Fibroblast of skin of right biceps (primary cell): ENCODE results near the gene EPHB1.

Experiments
- DNase-seq: peaks from one replicate; pipeline ENCODE4 v3.0.0-alpha.2; 2013

The EPHB1 gene

DNA sequence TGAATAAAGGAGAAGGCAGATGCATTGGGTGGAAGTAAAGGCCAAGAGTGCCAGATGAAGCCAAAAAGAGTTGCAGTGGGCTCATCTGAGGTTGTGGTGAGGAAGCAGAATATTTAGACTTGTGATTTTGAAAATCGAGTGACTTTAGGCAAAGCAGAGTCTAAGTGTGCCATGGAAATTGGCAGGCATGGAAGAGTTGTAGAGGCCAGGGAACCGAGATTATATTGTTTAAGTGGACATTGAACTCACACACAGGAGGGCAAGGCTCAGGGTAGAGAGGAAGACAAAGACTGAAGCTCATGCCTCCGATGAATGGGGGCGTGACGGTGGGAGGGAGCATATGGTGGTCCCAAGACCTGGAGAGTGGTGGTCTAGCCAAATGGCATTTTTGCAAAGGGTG, 347.5 kb downstream of the EPHB1 start:
- no peak for DNase-seq

DNA sequence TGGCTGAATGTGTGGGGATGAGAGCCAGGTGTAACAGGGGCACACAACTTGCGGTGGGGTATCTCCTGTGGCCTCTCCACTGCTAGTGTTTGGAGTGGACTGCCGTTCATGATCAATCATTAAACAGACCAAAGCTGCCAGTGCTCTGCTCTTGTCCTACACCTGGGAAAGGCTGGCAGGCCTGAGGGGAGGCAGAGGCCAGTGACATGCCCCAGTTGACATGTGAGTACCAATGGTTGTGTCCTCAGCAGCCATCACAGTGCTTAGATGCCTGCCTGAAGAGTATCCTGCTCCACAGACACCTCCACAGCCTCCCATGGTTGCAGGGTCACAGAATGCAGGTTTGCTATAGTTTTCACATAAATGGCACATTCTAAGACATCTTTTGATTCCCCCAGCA, 348.4 kb downstream of the EPHB1 start:
- DNase-seq = no peak

DNA sequence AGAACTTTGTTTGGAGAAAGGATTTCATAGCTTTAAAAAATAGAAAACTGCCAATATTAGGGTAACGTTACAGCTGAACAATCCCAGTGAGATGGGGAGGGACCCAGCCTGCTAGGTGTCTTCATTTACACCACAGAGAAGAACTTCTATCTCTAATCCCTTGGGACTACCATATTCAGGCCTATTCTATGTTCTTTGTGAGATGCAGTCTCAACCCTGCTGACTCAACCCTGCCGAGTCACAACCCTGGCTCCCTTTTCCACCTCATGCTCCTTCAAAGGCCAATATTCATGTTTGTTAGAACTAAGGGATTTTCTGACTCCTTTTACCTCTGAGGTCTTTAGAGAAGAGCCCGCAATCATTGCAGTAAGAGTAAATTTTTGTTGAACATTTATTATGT, 350.5 kb downstream of the EPHB1 start:
- DNase-seq = peak; percentile 36

DNA sequence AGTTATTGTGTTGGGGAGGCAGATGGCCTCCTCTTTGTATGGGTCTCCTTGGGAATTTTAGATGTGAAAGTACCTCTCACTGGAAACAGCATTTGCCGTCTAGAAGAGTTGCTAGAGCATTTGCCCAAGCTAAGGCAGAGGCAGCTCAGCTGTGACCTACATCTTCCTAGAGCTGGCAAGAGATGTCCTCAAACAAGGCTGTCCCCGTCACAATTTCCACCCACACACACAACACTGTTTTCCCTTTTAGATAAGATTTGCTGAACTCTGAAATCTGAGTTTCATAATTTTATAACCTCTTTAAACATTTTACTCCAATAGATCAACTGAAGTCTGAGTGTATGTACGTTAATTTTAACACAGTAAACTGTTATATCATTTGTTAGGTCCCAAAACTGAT, 352.6 kb downstream of the EPHB1 start:
- no peak for DNase-seq

DNA sequence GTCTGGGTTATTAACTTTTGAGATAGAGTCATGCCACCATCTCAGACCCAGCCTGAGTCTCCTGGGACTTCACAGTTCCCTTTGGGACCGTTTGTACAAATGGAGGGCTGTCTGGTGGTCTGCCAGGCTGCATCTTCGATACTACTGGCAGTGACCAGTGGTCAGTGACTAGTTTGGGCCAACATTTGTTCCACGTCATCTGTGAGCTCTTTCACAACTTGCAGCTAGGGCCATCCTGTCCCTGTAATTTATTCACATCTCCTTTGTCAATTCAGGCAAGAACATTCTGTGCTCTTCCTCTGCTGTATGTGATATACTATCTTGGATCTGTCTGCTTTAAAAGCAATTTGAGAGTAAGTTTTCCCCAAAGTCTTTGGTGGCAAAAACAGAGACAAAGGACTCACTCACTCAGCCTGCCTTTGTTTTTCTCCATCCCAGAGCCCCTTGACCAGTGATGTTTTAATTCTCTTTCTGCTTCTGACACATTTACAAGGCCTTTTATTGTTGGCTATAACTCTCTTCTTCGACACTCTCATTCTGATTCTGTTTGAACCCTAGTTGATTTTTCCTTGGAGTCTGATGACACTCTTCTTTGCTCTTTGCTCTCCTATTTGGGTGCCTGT, 353.4 kb downstream of the EPHB1 start:
- DNase-seq = no peak

DNA sequence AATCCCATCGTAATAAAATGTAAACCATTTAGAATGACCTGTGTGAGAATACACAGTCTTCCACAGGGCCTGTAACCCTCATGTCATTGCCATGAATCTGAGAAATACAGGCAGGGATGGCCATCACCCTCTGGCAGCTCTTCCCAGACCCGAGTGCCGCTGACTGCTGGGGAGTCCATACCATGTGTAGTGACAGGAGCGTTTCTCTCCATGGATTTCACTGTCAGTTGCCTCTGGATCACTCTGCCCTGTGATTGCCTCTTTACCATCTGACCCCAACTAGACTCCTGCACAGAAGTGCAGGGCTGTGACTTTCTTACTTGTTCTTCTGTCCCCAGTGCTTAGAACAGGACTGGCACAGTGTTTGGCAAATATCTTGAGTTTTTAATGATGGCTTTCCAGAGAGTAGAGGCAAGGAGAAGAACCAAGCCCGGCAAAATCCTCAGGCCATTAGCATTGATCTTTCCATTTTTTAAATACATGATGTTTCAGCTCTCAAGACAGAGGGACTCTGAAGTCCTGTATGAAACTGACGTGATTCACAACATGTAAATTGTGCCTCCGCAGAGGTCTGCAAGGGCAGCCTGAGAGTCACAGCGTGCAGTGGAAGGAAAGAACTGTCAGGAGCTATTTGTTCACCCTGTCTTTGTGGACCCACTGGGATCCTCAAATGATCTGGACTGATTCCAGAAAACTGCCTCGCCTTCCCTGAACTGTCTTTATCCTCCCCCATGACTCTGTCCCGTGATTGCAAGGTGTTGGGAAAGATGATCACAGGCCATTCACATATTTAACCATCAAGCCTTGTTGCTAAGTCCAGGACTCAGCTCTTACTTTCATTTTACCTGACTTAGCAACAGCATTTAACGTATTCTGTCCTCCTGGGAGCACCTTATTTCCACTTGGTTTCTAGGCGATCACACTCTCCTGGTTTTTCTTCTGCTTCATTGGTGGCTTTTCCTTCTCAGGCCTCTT, 354.9 kb downstream of the EPHB1 start:
- DNase-seq = no peak

DNA sequence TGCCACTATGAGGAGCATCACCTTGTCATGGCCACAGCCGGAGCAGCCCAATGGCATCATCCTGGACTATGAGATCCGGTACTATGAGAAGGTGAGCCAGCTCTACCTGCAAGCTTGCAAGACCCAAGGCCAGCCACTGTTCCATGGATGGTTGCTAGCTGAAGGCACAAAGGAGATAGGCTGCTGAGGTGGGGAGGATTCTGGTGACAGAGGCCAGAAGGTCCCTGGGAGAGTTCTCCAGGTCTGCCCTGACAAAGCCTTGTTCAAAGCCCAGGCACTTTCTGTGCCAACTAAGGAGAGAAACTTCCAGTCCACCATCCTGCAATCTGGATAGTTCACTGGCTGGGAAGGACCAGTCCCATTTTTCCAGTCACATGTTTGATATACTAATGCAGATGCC, 359.1 kb downstream of the EPHB1 start:
- no peak for DNase-seq

DNA sequence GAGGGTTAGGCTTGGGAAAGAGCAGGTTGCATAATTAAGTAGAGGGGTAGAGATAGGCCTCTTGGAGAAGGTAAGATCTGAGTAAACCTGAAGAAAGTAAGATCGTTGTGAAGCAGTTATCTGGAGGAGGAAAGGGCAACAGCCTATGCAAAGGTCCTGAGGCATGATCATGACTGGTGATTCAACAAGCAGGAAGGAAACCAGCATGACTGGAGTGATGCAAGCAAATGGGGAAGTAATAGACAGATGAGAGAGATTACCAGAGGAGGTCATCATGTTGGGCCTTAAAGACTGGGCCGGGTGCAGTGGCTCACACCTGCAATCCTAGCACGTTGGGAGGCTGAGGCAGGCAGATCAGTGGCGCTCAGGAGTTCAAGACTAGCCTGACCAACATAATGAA, 360.2 kb downstream of the EPHB1 start:
- DNase-seq = no peak

DNA sequence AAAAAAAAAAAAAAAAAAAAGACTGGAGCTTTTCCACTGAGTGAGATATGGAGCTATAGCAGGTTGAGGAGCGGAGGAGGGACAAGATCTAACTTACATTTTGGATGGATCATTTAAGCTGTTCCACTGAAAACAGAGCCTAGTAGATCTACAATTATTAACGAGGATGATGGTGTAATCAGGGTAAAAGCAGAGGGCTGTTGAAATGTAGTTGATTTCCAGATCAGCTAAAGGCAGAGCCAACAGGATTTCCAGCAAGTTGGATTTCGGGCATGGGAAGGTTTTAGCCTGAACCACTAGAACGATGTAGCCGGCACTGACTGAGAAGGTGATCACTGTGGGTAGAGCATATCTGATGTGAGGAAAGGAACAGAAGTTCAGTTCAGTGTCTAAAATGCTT, 360.7 kb downstream of the EPHB1 start:
- DNase-seq = no peak

DNA sequence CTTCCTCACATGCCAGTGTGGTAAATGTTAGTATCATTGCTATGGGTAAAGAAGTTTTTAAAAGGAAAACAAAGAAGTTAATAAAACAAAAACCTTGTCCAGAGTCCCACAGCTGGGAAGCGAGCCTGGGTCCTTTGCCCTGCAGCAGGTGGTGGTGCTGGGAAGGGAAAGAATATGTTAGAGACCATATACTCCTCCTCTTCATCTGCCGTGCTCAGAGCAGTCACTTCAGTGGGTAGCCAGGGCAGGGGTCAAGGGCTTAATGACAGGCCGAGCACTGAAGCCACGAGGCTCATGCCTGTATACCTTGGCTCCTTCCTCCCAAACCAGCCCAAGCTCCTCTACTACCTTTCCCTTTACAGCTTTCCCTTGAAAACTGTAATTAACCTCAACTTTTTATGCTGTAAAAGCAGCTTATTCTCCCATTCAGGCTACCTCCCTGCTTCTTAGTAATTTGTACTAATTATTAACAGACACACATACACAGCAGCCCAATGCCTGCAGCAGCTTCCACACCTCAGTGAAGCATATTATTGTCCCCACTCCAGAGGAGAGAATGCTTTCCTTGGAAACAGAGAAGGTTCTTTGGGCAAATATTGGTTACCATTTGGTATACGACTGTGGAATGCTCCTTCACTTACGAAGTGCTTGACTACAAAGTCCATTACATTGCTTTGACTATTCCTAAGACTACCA, 362.1 kb downstream of the EPHB1 start:
- no peak for DNase-seq

DNA sequence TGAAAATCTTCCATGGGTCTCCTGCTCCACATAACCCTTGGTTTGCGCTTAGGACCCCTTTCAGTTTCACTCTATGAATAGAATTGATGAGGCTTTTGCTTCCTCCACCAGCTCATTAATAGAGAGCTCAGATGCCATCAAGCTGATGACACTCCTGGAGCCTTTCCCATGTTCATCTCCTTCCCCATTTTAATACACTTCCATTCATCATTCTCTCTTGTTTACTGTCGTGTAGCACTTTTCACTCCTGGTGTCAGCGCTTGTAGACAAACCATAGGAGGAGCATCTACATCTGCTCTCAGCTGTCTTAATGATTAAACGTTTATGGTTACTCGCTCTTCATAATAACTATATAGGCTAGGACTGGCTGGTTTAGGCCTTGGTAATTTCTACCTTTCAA, 363.5 kb downstream of the EPHB1 start:
- no peak for DNase-seq

DNA sequence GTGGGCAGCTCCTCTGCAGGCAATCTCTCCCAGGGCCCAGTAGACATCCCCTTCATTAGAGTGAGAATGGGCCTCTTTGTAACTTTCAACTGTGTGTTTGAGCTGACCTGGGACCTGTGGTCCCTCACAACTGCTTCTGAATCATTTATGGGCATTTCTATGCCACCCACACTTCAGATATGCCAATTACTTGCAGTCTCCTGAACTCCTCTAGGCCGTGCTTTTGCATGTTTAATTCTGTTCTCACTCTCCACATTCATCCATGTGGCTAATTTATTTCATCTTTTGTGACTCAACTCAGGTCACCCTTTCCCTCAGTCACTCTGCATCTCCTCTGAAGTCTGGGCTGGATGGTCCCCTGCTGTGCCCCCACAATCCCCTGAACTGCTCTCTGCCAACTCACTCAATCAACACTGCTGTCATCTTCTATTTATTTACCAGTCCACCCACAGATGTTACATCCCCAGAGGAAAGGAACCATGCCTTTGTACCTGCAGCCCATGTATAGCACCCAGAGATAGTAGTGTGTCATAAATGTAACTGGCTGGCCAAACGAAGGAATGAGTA, 364.7 kb downstream of the EPHB1 start:
- no peak for DNase-seq

DNA sequence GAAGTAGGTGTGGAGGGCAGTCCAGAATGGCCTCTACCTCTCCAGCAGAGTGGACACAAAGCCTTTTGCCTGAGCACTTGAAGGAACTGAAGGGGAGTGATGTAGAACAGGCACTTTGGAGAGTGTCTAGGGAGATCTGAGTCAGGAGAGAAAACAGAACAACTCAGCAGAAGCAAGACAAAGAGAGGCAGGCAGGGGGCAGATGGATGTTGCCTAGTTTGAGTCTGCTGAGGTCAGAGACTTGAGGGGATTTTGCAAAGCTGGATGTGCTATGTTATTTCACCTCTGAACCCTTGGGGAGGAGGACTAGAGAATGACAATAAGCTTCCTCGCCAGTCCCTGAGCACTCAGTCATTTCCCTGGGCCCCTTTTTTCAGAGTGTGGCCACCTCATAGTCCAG, 366.4 kb downstream of the EPHB1 start:
- no peak for DNase-seq

DNA sequence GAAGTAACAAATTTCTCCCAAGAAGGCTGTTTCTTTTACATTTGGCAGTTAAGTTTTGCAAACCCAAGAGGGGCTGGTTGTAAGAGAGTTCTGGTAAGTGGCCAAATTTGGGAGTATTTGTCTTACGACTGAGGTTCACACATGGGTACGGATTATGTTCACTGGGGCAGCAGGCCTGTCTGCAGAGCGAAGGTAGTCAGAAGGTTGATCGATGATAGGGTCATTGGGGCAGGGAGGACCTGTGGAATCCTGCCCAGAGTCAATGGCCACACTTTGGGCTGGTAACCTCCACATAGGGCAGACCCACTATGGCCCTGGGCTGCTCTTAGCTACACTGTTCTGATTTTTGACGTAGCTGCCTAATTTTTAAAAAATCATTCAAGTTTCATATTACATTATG, 368.6 kb downstream of the EPHB1 start:
- DNase-seq = no peak

DNA sequence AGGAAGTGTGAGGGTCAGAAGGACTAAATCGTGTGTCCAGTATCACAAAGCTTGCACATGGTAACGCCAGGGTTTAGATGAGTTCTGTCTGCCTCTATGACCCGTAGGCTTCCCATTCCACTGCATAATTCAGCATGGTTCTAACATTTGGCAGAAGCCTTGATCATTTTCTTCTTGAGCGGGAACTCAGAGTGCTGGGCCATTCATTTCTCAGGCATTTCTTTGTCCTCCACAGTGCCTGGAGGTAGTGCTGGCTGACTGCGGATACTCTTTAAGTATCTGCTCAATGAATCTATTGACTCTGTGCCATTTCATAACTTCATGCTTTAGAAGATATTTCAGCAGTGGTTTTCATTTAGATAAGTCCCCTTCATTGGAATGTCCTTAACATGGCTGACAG, 370.2 kb downstream of the EPHB1 start:
- DNase-seq = no peak

DNA sequence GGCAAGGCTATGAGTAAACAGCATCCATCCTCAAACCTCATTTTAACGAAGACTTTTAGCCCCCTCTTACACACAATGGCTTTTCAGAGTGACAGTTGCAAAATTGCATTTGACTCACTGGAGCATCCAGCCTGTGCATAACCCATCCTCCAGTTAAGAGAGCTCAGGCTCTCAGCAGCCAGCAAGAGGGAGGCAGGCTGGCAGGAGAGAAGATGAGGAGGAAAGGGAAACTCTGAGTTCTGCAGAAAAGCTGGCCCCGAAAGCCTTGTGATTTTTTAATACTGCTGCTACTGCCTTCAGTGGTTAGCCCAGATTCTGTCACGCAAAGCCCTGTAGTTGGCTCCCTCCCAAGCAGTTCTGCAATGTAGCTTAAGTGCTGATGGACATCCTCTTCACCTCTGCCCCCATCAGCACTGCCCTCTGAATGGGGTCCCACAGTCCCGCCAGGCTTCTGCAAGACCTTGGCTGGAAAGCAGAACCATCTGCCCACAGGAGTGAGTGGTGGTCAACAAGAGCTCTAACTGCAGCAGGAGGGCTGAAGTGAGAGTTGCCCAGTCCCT, 371.3 kb downstream of the EPHB1 start:
- no peak for DNase-seq

DNA sequence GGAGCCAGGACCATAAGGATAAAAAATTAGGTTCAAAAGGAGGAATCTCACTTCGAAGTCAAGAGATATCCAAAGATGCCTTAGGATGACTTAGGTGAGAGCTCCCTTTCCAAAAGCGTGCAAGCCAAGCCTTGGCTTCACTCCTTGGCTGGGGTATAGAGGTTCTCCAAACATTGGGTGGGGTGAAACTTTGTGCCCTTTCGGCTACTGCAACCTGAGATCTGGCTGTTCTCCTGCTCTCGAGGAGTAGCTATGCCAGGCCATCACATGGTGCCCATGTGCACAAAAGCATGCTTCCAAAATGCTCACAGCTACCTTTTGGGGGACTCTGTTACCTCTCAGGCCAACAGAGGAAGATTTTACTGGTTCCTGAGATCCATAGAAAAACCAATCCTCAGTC, 373.8 kb downstream of the EPHB1 start:
- no peak for DNase-seq

DNA sequence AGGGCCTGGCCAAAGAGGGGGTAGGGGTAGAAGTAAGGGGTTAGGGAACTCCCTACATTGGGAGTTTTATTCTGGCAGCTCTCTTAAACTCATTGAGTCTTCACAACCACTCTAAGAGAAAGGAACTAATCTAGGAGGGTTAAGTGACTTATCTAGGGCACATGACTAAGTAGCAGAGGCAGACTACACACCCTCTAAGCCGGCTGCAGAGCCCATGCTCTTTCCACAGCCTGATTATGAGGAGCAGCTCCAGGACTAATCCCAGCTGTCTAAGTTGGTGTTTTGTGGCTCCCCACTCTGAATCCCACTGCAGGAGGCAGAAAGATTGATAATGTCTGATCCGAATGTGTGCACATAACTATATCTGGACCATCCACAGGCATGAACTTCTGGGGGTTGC, 374.6 kb downstream of the EPHB1 start:
- no peak for DNase-seq

DNA sequence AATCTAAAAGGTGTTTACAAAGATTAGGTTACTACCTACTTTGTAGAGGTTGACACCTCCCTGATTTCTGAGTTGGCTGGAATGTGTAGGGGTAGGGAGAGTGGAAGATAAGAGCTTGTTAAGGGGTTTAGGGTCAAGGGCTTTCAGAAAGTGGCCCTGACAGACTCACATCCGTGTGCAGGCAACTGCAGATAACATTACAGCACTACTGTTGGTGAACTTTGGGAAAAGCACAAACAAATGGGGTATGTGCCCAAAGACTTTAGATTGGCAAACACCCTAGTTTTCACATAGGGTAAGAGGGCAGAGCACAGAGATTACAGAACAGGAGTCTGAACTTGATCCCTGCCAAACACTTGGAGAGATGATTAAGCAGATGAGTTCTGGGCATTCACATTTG, 375.7 kb downstream of the EPHB1 start:
- DNase-seq = no peak

DNA sequence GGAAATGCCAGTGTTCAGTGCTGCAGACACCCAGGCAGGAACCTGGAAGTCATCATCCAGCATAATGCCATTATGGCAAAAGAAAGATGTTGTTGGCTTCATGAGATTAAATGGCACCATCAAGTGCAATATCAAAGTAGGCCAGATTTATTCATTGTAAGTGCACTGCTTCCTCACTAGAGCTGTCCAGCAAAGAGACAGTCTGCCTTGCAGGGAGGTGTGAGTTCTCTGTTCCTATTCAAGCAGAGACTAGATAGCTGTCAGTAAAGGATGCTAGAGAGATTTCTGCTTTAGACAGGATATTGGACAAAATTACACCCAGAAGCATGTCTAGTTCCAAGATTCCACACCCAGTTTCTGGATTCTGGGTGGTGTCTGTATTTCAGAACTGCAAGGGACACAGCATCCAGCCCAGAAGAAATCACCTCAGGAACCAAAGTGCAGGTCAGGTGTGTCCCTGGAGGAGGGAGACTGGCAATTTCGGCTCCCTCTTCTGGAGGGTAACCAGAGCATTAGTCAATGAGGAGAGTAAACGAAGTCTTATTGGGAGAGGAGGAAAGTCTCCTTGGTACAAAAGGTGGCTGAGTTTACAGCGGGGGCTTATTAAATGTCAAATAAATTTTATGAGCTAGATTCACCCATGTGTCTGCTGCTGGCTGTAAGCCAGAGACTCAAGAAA, 377.3 kb downstream of the EPHB1 start:
- DNase-seq = no peak

DNA sequence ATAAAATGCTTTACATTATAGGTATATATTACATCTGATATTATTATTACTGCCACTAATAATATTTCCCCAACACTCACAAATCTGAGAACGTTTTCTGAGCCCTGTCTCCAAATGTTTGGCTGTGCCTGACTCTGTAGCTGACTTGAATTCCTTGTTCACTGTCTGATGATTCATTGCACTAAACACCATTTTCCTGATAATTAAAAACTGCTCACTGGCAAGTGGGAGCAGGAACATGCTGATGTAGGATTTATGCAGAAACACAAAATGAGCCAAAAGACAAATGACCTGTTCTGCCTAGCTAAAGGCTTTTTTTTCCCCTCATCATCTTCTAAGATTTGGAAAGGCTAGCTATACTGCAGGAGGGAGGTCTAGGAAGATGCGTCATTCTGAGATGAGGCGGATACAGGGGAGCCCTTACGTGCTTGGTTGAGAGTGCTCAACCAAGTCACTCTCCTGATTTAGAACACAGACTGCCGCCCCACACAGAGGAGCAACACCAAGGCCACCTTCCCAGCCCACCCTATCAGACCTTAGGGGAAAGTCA, 380.7 kb downstream of the EPHB1 start:
- peak; percentile 41 for DNase-seq

DNA sequence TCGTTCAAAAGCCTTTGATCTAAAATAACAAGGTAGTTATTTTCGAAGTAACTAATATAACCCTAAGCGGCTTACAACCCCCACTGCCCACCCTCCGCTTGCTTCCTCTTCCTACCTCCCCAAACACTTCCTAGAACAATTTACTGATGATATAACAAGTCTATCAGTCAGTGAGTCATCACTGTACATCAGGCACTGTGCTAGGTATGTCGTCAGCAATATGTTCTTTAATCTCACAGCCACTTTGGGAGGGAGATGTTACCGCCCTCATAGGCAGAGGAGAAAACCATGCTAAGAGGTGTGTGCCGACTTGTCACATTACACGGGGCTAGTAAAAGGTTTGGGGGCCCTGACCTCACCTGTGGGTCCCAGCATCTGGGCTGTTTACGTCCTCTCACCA, 381.8 kb downstream of the EPHB1 start:
- no peak for DNase-seq
